Bronchial smooth muscle cell (primary cell): ENCODE measurements around the gene SLCO1A2. TPM values are rescaled to one million over a fixed set of nuclear protein-coding genes. Genes with fewer than 3 reads are reported as not detected.

ENCODE experiments used
- total RNA-seq: library from RNA; depleted of rRNA; stranded (reverse); fragments of >200 nt; gene quantifications from 2 replicates; pipeline ENCODE4 v1.2.1, GENCODE V29; 2014

The SLCO1A2 gene, protein sequence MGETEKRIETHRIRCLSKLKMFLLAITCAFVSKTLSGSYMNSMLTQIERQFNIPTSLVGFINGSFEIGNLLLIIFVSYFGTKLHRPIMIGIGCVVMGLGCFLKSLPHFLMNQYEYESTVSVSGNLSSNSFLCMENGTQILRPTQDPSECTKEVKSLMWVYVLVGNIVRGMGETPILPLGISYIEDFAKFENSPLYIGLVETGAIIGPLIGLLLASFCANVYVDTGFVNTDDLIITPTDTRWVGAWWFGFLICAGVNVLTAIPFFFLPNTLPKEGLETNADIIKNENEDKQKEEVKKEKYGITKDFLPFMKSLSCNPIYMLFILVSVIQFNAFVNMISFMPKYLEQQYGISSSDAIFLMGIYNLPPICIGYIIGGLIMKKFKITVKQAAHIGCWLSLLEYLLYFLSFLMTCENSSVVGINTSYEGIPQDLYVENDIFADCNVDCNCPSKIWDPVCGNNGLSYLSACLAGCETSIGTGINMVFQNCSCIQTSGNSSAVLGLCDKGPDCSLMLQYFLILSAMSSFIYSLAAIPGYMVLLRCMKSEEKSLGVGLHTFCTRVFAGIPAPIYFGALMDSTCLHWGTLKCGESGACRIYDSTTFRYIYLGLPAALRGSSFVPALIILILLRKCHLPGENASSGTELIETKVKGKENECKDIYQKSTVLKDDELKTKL
- not detected in 2 replicates for total RNA-seq

DNA sequence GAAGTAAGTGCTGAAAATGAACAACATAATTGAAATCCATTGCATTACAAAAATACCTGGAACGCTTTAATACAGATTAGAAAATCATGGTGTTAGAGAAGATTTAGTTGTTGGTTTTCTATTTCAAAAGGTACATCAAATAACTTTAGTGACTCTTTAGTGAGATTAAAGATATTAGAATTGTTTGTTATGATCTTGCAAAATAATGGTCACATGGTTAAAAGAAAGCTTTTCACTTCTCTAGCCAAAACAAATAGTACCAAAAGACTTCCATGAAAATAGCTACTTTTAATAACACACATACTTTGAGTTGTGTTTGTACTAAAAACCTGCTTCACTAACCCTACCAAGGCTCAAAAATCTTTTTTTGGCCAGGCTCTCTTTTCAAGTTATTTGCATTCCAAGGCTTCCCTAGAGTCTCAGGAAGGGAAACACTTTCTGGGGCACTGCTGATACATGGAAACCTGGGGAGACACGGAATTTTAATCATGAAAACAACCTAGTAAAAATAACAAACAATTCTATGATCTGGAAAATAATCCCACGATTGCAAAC, at the start of gene SLCO1A2:
SLCO1A2 (minus strand) TSS at position 147 of the 555 bp plus-strand sequence. CDS start 270 bp downstream, outside the sequence.

GRCh38 chr12:21372602-21373001, 37.9 kb upstream of the SLCO1A2 start, which contains the start of gene IAPP:
TSS of gene IAPP (plus strand) at chr12:21372902. CDS start at chr12:21373352, 450 bp downstream.

Other genes starting within 250 kb of the SLCO1A2 start
- gene SLCO1B1, start 203.7 kb downstream of the SLCO1A2 start, total RNA-seq = not detected in 2 replicates
- gene IAPP, start 38.0 kb upstream of the SLCO1A2 start, total RNA-seq = not detected in 2 replicates
- gene PYROXD1, start 102.7 kb upstream of the SLCO1A2 start, total RNA-seq = 7.4 and 10.6 TPM in 2 replicates
- 42.8 and 58.0 TPM in 2 replicates for gene RECQL, start 166.7 kb upstream of the SLCO1A2 start, total RNA-seq
- gene GOLT1B, start 166.9 kb upstream of the SLCO1A2 start, total RNA-seq = 14.1 and 29.9 TPM in 2 replicates
- 0.63 TPM in 1 of 2 replicates, not detected in the other for gene SPX, start 191.4 kb upstream of the SLCO1A2 start, total RNA-seq